Hypothalamus (tissue), 51 donors: ENCODE data around the gene ITGAD.

ENCODE experiments used
- DNase-seq, 51 donors: peaks; one replicate each; lab custom pipeline; 2025; lab: John Stamatoyannopoulos, UW

The ITGAD gene

GRCh38 chr16:31393056-31393455, at the start of gene ITGAD:
TSS of gene ITGAD (plus strand) at chr16:31393335. CDS start at chr16:31393361, 26 bp downstream.
- no peak for DNase-seq

DNA sequence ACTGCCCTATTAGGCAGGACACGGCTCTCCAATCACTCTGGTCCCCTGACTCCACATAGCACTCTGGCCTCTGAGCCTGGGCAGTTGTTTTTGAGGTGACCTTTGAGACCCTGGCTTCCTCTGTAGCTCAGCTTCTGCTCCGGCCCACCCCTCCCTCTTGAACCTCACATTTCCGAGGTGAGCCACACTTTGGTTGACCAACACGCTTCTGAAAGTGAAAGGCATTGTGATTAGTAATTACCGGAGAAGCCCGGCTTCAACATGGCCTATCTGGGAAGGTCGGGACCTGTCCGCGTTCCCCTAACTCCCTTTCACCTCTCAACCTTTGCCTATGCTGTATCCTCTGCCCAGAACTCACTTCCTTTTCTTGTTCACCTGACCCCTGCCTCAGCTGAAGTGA, 48.4 kb upstream of the ITGAD start:
- DNase-seq, result no peak

DNA sequence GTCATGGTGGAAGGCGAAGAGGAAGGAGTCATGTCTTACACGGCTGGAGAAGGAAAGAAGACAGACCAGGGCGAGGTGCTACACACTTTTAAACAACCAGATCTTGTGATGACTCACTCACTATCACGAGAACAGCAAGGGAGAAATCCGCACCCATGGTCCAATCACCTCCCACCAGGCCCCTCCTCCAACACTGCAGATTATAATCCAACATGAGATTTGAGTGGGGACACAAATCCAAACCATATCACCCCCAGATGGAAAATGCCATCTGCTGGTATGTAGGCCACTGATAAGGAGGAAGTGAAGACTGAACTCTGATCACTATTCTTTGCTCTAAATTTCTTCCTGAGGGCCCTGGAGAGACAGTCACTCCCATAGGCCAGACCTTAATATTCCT, 45.7 kb upstream of the ITGAD start:
- no peak for DNase-seq

- no peak for DNase-seq
Observed at GRCh38 chr16:31348579-31348978, 44.6 kb upstream of the ITGAD start.

GRCh38 chr16:31350275-31351005, 42.7 kb upstream of the ITGAD start:
- DNase-seq, result peak in 4 of 51 donors; percentile 9 to 16 (median 14)

GRCh38 chr16:31351246-31351941, 41.7 kb upstream of the ITGAD start:
- peak in 1 of 51 donors; percentile 8 for DNase-seq

DNA sequence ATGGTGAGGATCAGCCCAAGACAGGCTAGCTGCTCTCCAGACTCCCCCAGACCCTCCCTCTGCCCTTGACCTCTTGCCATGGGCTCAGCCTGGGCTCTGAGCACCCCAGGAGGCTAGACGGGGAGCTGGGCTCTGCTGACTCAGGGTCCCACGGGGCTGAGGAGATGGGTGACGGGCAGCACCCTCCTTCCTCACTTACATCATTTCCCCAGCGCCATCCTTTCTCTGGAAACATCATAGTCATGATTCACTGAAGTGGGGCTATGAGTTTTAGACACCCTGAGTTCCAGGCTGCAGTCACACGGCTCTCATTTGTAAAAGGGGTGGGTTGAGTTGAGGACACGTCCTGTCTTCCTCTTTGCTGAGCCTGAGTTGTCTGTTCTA, 41.2 kb upstream of the ITGAD start:
- DNase-seq, result peak in 2 of 51 donors; percentile 7 to 17

GRCh38 chr16:31352376-31353115, 40.6 kb upstream of the ITGAD start:
- peak in 3 of 51 donors; percentile 22 to 32 (median 22) for DNase-seq

GRCh38 chr16:31354394-31355291, 38.5 kb upstream of the ITGAD start, which contains the start of gene ITGAX:
TSS of gene ITGAX (plus strand) at chr16:31355176. CDS start at chr16:31355255, 79 bp downstream.
- DNase-seq, result peak in 16 of 51 donors; percentile 6 to 53 (median 28)

- DNase-seq, result no peak
Observed at GRCh38 chr16:31355431-31356100, 37.6 kb upstream of the ITGAD start.

- DNase-seq, result no peak
Observed at GRCh38 chr16:31356566-31357323, 36.4 kb upstream of the ITGAD start.

DNA sequence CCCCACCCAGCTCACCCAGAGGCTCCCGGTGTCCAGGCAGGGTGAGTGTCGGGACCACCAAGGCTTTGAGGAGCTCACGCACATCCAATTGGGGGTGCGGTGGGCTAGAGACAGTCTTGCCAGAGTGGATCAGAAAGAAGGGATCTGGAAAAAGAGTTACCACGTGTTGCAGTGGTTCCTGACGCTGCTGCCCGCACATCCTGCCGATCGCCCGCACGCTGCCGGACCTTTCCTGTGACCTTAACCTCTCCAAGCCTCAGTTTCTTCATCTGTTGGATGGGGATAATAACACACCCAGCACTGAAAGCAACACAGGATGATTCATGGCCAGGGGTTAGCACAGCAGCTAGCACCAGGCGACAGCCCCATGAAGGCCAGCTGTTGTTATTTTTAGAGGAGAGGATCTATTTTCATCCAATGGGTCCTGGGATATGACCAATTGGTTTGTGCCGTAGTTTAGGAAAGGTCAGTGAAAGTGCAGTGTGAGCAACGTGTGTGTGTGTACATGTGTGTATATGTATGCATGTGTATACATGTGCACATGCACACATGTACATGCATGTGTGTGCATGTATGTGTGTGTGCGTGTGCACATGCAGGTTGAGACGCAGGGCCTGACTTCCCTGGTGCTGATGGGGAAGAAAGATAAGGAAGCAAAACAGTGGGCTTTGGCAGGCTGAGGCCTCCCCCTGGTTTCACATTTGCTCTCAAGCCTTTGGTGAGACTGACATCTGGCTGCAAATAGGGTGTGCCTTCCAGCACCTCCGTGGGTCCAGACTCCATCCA, 35.6 kb upstream of the ITGAD start:
- peak in 2 of 51 donors; percentile 2 to 22 for DNase-seq

GRCh38 chr16:31360251-31360650, 32.9 kb upstream of the ITGAD start:
- DNase-seq, result no peak

DNA sequence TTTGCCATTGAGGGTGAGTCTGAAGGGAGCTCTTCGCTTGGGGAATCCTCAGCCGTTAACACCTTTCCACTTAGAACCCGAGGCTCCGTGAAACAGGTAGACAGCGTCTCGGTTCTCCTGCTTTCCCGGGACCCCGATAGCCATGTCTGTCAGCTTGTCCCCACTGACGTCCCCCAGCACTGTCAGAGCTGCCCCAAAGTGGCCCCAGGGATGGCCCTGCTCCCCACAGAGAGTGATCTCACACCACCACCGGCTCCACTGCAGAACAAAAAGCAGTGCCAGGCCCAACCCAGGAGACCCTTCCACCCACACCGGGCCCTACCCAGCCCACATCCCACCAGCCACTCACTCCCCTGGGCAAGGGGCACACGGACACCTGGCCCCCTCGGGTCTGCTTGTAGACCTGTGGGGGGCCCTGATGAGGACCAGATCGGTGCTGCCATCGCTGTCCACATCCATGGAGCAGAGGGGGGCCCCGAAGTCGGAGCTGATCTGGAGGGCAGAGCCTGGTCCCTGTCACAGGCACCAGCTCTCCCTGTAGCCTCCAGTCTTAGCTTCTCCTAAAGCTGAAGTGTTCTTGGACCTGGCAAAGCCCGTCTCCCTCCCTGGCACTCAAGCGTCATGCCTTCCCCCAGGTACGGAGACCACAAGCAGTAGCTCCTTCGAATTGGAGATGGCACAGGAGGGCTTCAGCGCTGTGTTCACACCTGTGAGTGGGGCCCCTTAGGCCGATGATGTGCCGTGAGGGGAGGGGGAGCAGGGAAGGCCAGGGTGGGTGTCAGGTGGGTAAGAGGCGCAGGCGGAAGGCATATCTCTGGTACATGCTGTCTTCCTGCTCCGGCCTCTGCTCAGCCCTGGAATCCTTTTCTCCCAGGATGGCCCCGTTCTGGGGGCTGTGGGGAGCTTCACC, 31.7 kb upstream of the ITGAD start:
- DNase-seq, result no peak

DNA sequence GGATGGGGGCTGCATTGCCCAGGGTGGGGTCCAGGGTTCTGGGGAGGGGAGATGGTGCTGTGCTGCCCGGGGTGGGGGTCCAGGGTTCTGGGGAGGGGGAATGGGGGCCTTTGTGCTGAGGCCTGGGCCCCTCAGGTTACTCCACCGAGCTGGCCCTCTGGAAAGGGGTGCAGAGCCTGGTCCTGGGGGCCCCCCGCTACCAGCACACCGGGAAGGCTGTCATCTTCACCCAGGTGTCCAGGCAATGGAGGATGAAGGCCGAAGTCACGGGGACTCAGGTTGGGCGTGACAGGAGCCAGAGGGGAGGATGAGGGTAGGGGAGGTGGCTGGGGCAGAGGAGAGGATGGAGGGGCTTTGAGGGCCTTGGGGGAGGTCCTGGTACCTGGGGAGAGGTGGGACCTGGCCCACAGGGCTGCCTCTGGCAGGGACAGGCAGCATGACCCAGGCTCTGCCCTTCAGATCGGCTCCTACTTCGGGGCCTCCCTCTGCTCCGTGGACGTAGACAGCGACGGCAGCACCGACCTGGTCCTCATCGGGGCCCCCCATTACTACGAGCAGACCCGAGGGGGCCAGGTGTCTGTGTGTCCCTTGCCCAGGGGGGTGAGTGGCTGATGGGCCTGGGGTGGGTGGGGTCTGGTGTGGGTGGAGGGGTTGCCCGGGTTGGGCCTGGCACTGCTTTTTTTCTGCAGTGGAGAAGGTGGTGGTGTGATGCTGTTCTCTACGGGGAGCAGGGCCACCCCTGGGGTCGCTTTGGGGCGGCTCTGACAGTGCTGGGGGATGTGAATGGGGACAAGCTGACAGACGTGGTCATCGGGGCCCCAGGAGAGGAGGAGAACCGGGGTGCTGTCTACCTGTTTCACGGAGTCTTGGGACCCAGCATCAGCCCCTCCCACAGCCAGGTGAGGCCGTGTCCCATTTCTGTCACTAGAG, 30.4 kb upstream of the ITGAD start:
- DNase-seq, result no peak

DNA sequence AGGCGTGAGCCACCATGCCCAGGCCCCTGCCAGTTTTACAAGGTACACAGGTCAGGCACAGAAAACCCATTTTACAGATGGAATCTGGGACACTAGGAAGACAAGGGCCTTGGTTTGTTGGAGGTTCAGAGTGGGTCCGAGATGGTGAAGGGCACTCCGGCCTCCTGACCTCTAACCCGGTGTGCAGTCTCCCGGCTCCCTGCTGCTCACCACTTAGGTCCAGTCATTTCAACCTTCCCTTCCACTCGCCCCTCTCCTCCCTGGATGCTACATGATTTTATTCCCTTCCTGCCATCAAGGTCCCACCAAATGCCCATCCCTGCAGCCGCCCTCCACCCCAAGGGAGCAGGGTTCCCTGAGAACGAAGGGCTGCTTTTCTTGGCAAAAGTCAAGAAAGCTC, 29.4 kb upstream of the ITGAD start:
- no peak for DNase-seq
